Spleen (tissue), 7 donors: ENCODE data around the gene CCNI2.

Experiments used
- POLR2A ChIP-seq, 3 donors: fragments of 450-650 bp; IDR thresholded peaks; one replicate each; pipeline ENCODE4 v1.5.1; 2017; ENCODE audit warnings: antibody characterized with exemption in 3 of 3, mild to moderate bottlenecking in 1 of 3
- TF ChIP-seq, protein P1 (sequence below), 11 experiments: fragments of 200-600 bp in 7 of 11; fragments of 450-650 bp in 4 of 11; sonication (generic) in 4 of 11; IDR thresholded peaks in 8 of 11; conservative IDR thresholded peaks in 3 of 11; 1 replicate in 7 of 11; 2 replicates in 4 of 11; pipeline versions ENCODE4 v1.4.0 to v1.8.0; 2016 to 2021; ENCODE audit warnings: antibody characterized with exemption in 11 of 11, inconsistent platforms in 4 of 11, mild to moderate bottlenecking in 1 of 11
- donor health status: DM: no; HTN: no; CAD: no; lungs with moderate emphysema.
- donor health status: DM: no; HTN: no; CAD: no.
- donor health status: DM: no; HTN: no; CAD: no.

DNA sequence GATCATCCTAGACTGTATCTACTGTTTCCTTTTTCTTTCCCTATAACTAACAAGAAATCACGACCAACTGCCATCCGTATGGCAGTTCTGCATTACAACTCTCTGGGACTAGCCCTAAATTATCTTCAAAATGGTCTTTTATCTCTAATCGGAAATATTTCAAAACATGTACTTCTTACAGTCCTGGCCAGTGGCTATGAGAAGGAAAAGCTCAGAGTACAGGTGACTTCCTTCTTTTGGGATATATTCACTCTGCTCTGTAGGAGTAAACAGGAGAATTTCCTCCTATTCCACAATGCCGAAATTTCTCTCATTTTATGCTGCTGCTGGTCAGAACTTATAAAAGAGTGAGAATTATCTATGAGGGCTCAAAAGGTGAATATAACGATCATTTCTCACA, 31.6 kb downstream of the CCNI2 start:
- TF ChIP-seq, protein P1, sequence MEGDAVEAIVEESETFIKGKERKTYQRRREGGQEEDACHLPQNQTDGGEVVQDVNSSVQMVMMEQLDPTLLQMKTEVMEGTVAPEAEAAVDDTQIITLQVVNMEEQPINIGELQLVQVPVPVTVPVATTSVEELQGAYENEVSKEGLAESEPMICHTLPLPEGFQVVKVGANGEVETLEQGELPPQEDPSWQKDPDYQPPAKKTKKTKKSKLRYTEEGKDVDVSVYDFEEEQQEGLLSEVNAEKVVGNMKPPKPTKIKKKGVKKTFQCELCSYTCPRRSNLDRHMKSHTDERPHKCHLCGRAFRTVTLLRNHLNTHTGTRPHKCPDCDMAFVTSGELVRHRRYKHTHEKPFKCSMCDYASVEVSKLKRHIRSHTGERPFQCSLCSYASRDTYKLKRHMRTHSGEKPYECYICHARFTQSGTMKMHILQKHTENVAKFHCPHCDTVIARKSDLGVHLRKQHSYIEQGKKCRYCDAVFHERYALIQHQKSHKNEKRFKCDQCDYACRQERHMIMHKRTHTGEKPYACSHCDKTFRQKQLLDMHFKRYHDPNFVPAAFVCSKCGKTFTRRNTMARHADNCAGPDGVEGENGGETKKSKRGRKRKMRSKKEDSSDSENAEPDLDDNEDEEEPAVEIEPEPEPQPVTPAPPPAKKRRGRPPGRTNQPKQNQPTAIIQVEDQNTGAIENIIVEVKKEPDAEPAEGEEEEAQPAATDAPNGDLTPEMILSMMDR (IDR thresholded peaks at IDR 0.05 in 8 of 11, conservative IDR thresholded peaks at IDR 0.05 in 3 of 11) = no peak
- no peak for TF ChIP-seq POLR2A (IDR thresholded peaks at IDR 0.05)
